H9 (cell line): ENCODE data around the gene PLXNA2. TPM values are rescaled to one million over a fixed set of nuclear protein-coding genes. Genes with fewer than 3 reads are reported as not detected.

Experiments
- DNase-seq: peaks from one replicate; pipeline ENCODE4 v3.0.0-alpha.2; 2017
- H2AFZ ChIP-seq: one replicate; pipeline ENCODE4 v1.6.1; 2013; ENCODE audit warnings: mild to moderate bottlenecking, low read length, control low read depth, moderate library complexity
- H2AK5ac ChIP-seq: 2 replicates; pipeline ENCODE4 v1.6.1; 2013; ENCODE audit warnings: low read length, control low read depth, mixed read lengths; ENCODE audit not compliant: insufficient read length
- H2BK120ac ChIP-seq: one replicate; pipeline ENCODE4 v1.6.1; 2013; ENCODE audit warnings: low read depth, mild to moderate bottlenecking, low read length, control low read depth, inconsistent platforms; ENCODE audit not compliant: poor library complexity, severe bottlenecking
- H2BK12ac ChIP-seq: 2 replicates; pipeline ENCODE4 v1.6.1; 2013; ENCODE audit warnings: low read length, control low read depth, mixed read lengths, low read depth; ENCODE audit not compliant: insufficient read length
- H2BK15ac ChIP-seq: 2 replicates; pipeline ENCODE4 v1.6.1; 2013; ENCODE audit warnings: low read depth, low read length, control low read depth
- H2BK20ac ChIP-seq: one replicate; pipeline ENCODE4 v1.6.1; 2013; ENCODE audit warnings: low read depth, mild to moderate bottlenecking, low read length, control low read depth, inconsistent platforms; ENCODE audit not compliant: poor library complexity, severe bottlenecking
- H2BK5ac ChIP-seq: 2 replicates; pipeline ENCODE4 v1.6.1; 2013; ENCODE audit warnings: low read length, control low read depth, mixed read lengths; ENCODE audit not compliant: insufficient read length
- H3K14ac ChIP-seq: 2 replicates; pipeline ENCODE4 v1.6.1; 2013; ENCODE audit warnings: low read length, control low read depth; ENCODE audit not compliant: insufficient read depth
- H3K18ac ChIP-seq: 2 replicates; pipeline ENCODE4 v1.6.1; 2013; ENCODE audit warnings: low read depth, mild to moderate bottlenecking, mixed read lengths, low read length, control low read depth; ENCODE audit not compliant: insufficient read length
- H3K23ac ChIP-seq: 2 replicates; pipeline ENCODE4 v1.6.1; 2013; ENCODE audit warnings: low read length, control low read depth, mixed read lengths, low read depth; ENCODE audit not compliant: insufficient read length
- H3K23me2 ChIP-seq: 2 replicates; pipeline ENCODE4 v1.6.1; 2013; ENCODE audit warnings: low read depth, mild to moderate bottlenecking, mixed read lengths, low read length, control low read depth; ENCODE audit not compliant: insufficient read length, poor library complexity, severe bottlenecking
- H3K27ac ChIP-seq: 2 replicates; pipeline ENCODE4 v1.5.1; 2013; ENCODE audit warnings: low read length, control low read depth, mixed read lengths, low read depth; ENCODE audit not compliant: insufficient read length
- H3K27me3 ChIP-seq: 2 replicates; pipeline ENCODE4 v1.6.1; 2013; ENCODE audit warnings: low read length, control low read depth, inconsistent platforms; ENCODE audit not compliant: insufficient read depth
- H3K4ac ChIP-seq: 2 replicates; pipeline ENCODE4 v1.6.1; 2013; ENCODE audit warnings: low read depth, mild to moderate bottlenecking, control low read depth, inconsistent platforms, low read length, moderate library complexity
- H3K4me1 ChIP-seq: 2 replicates; pipeline ENCODE4 v1.6.1; 2013; ENCODE audit warnings: low read length, control low read depth, inconsistent platforms; ENCODE audit not compliant: insufficient read depth
- H3K4me2 ChIP-seq: 2 replicates; pipeline ENCODE4 v1.6.1; 2013; ENCODE audit warnings: low read length, control low read depth, mixed read lengths; ENCODE audit not compliant: insufficient read length, insufficient read depth
- H3K56ac ChIP-seq: 2 replicates; pipeline ENCODE4 v1.6.1; 2013; ENCODE audit warnings: low read depth, mild to moderate bottlenecking, mixed read lengths, low read length, control low read depth; ENCODE audit not compliant: insufficient read length
- H3K79me1 ChIP-seq: 2 replicates; pipeline ENCODE4 v1.6.1; 2013; ENCODE audit warnings: low read depth, mild to moderate bottlenecking, moderate library complexity, low read length, control low read depth, inconsistent platforms; ENCODE audit not compliant: insufficient read depth, poor library complexity, severe bottlenecking
- H3K79me2 ChIP-seq: 2 replicates; pipeline ENCODE4 v1.6.1; 2013; ENCODE audit warnings: low read length, control low read depth, inconsistent platforms; ENCODE audit not compliant: insufficient read depth
- H3K9ac ChIP-seq: 2 replicates; pipeline ENCODE4 v1.6.1; 2013; ENCODE audit warnings: low read length, control low read depth, mixed read lengths; ENCODE audit not compliant: insufficient read length; ENCODE audit errors: extremely low read depth
- H3K9me3 ChIP-seq: one replicate; pipeline ENCODE4 v1.6.1; 2013; ENCODE audit warnings: low read depth, low read length, inconsistent platforms; ENCODE audit not compliant: control insufficient read depth
- H3T11ph ChIP-seq: one replicate; pipeline ENCODE4 v1.6.1; 2013; ENCODE audit warnings: mild to moderate bottlenecking, low read length, control low read depth, inconsistent platforms
- H4K20me1 ChIP-seq: one replicate; pipeline ENCODE4 v1.6.1; 2013; ENCODE audit not compliant: control insufficient read depth, insufficient read length, insufficient read depth
- H4K5ac ChIP-seq: 2 replicates; pipeline ENCODE4 v1.6.1; 2013; ENCODE audit warnings: low read depth, mild to moderate bottlenecking, mixed read lengths, low read length, control low read depth; ENCODE audit not compliant: insufficient read length
- H4K8ac ChIP-seq: replicated peaks from 2 replicates; pipeline ENCODE4 v1.6.1; 2013; ENCODE audit warnings: low read length, control low read depth, mixed read lengths, low read depth; ENCODE audit not compliant: insufficient read length
- H4K91ac ChIP-seq: 2 replicates; pipeline ENCODE4 v1.6.1; 2013; ENCODE audit warnings: low read depth, mild to moderate bottlenecking, moderate library complexity, mixed read lengths, low read length, control low read depth; ENCODE audit not compliant: insufficient read length
- H3K27ac Mint-ChIP-seq, 3 experiments: 2 replicates in 2 of 3; 3 replicates in 1 of 3; pipeline ENCODE4 v1.8.0; 2020 to 2021; ENCODE audit warnings: mixed read lengths in 3 of 3, mild to moderate bottlenecking in 1 of 3, moderate library complexity in 1 of 3
- H3K27me3 Mint-ChIP-seq: 2 replicates; pipeline ENCODE4 v1.8.0; 2021; ENCODE audit warnings: low read depth, mild to moderate bottlenecking, moderate library complexity, mixed read lengths
- H3K36me3 Mint-ChIP-seq, 3 experiments: 2 replicates in 2 of 3; 3 replicates in 1 of 3; pipeline ENCODE4 v1.8.0; 2020 to 2021; ENCODE audit warnings: low read depth in 3 of 3, mixed read lengths in 3 of 3; ENCODE audit not compliant: insufficient read depth in 1 of 3
- H3K4me1 Mint-ChIP-seq, 2 experiments: 2 replicates each; pipeline ENCODE4 v1.8.0; 2020; ENCODE audit warnings: mixed read lengths in 2 of 2
- H3K4me3 Mint-ChIP-seq, 2 experiments: 2 replicates in 1 of 2; 3 replicates in 1 of 2; pipeline ENCODE4 v1.8.0; 2020 to 2021; ENCODE audit warnings: mild to moderate bottlenecking in 2 of 2, mixed read lengths in 2 of 2, moderate library complexity in 1 of 2
- H3K9me3 Mint-ChIP-seq, 2 experiments: 2 replicates in 1 of 2; 3 replicates in 1 of 2; pipeline ENCODE4 v1.8.0; 2020; ENCODE audit warnings: mild to moderate bottlenecking in 2 of 2, mixed read lengths in 2 of 2, moderate library complexity in 1 of 2
- WGBS: extraction: QIAGEN DNeasy Blood & Tissue Kit; methylation state at CpG from one replicate; pipeline ENCODE4 v1.1.7; 2013; ENCODE audit warnings: missing lambda C conversion rate, low lambda C conversion rate, mixed read lengths; ENCODE audit not compliant: insufficient read length; ENCODE audit errors: extremely low coverage; 5-methylcytosine and 5-hydroxymethylcytosine counted together
- total RNA-seq: library from RNA; stranded (reverse); gene quantifications from 2 replicates; pipeline ENCODE4 v1.2.1, GENCODE V29; 2021
- TF ChIP-seq, protein P1 (sequence below): fragments of 200-600 bp; sonication (generic); conservative IDR thresholded peaks from 3 replicates; pipeline ENCODE4 v1.8.0; 2021; ENCODE audit warnings: antibody characterized with exemption, mild to moderate bottlenecking

Gene PLXNA2
- total RNA-seq, 1 experiment from 2014 or later: 0.57 TPM

DNA sequence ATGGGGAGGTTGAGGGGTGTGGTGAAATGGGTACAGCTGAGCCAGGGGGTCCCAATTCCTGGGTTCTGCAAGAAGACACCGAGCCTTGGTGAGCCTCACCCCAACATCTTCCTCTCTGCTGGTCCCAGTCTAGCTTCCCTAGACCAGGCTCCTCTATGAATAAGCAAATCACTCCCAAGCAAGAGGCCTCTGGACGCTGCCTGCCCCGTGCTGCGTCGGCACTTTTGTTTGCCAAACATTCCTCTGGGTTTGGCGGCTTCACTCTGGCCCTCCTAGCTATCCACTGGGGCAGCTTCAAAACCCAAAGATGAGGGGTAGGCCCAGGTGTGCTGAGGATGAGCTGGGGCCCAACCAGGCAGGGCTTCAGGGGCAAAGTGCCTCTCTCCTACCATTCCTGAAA is 196.2 kb downstream of the PLXNA2 start:
- Histone ChIP-seq H3K4me2 (no peak overlapping the region), H3K23ac (no peak overlapping the region), H3K4me1 (no peaks in the 10 kb centered on the region; the same call in 1 of the 2 replicates), H2AFZ (no peak overlapping the region), H3K27me3 (no peaks in the 10 kb centered on the region), H2AK5ac (no peak overlapping the region), H2BK120ac (no peak overlapping the region), H2BK15ac (no peak overlapping the region), H3T11ph (no peak overlapping the region), H3K14ac (no peak overlapping the region; the same call in 1 of the 2 replicates), H4K8ac (no peak overlapping the region), H2BK12ac (no peak overlapping the region), H4K91ac (no peak overlapping the region), H3K18ac (no peak overlapping the region), H3K27ac (no peak overlapping the region), H3K9me3 (no peaks in the 10 kb centered on the region), H3K79me2 (no peaks in the 10 kb centered on the region), H2BK5ac (no peak overlapping the region), H2BK20ac (no peak overlapping the region), H3K23me2 (no peaks in the 10 kb centered on the region), H3K4ac (no peak overlapping the region), H4K20me1 (no peaks in the 10 kb centered on the region), H4K5ac (no peak overlapping the region), H3K56ac (no peak overlapping the region), H3K79me1 (no peaks in the 10 kb centered on the region), H3K9ac (no peak overlapping the region)
- Mint-ChIP-seq H3K27ac (no peak overlapping the region), H3K9me3 (no peaks in the 10 kb centered on the region), H3K4me3 (no peak overlapping the region), H3K36me3 (no peaks in the 10 kb centered on the region), H3K4me1 (peaks cover 13 to 31% of the 10 kb centered on the region in 2 experiments), H3K27me3 (no peaks in the 10 kb centered on the region; the same call in 1 of the 2 replicates)
- no peak for DNase-seq
- WGBS: no CpG with 5 or more reads among the region's 6 CpGs
- TF ChIP-seq, protein P1, sequence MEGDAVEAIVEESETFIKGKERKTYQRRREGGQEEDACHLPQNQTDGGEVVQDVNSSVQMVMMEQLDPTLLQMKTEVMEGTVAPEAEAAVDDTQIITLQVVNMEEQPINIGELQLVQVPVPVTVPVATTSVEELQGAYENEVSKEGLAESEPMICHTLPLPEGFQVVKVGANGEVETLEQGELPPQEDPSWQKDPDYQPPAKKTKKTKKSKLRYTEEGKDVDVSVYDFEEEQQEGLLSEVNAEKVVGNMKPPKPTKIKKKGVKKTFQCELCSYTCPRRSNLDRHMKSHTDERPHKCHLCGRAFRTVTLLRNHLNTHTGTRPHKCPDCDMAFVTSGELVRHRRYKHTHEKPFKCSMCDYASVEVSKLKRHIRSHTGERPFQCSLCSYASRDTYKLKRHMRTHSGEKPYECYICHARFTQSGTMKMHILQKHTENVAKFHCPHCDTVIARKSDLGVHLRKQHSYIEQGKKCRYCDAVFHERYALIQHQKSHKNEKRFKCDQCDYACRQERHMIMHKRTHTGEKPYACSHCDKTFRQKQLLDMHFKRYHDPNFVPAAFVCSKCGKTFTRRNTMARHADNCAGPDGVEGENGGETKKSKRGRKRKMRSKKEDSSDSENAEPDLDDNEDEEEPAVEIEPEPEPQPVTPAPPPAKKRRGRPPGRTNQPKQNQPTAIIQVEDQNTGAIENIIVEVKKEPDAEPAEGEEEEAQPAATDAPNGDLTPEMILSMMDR: no peak
